Measurements from ENCODE around the gene SLC6A5.

DNA sequence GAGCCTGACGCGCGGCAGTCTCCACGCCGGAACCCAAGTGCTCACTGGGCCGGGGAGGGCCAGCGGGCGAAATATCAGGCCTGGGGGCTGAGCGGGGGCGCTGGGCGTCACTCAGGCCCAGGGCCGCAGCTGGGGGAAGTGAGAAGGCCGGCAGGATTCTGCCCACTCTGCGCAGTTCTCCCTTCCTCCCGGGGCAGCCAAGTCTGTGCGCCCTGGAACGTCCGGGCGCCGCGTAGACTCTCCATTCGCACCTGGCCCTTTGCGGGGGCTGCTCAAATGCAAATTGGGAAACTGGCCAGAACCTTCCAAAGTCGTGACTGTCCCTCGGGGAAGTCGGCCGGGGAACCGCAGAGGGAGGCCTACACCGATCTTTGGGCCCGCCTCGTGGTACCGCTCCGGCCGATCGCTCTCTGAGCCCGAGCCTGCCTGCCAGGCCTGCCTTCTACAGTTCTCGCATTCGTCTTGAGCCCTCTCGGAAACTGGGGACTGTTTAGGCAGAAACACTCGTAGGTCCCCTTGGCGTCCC lies 2.2 kb upstream of the SLC6A5 start:
- TF ChIP-seq, protein P1, sequence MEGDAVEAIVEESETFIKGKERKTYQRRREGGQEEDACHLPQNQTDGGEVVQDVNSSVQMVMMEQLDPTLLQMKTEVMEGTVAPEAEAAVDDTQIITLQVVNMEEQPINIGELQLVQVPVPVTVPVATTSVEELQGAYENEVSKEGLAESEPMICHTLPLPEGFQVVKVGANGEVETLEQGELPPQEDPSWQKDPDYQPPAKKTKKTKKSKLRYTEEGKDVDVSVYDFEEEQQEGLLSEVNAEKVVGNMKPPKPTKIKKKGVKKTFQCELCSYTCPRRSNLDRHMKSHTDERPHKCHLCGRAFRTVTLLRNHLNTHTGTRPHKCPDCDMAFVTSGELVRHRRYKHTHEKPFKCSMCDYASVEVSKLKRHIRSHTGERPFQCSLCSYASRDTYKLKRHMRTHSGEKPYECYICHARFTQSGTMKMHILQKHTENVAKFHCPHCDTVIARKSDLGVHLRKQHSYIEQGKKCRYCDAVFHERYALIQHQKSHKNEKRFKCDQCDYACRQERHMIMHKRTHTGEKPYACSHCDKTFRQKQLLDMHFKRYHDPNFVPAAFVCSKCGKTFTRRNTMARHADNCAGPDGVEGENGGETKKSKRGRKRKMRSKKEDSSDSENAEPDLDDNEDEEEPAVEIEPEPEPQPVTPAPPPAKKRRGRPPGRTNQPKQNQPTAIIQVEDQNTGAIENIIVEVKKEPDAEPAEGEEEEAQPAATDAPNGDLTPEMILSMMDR (IDR thresholded peaks at IDR 0.05), result no peak
- no peak for TF ChIP-seq POLR2AphosphoS5 (IDR thresholded peaks at IDR 0.05)
- no peak for TF ChIP-seq EP300 (IDR thresholded peaks at IDR 0.05)

All from suprapubic skin (tissue), 4 donors.